ENCODE data around the gene NOVA1.

NOVA1 gene

GRCh38 chr14:26593357-26593756, 4.5 kb downstream of the NOVA1 start:
- H3K27ac ChIP-seq: no peak overlapping the region
- TF ChIP-seq CTCF (conservative IDR thresholded peaks at IDR 0.05): no peak

GRCh38 chr14:26589925-26590324, 7.9 kb downstream of the NOVA1 start:
- TF ChIP-seq CTCF (conservative IDR thresholded peaks at IDR 0.05): no peak

GRCh38 chr14:26577711-26578110, 20.1 kb downstream of the NOVA1 start:
- TF ChIP-seq CTCF (conservative IDR thresholded peaks at IDR 0.05): no peak
- no peak overlapping the region for H3K27ac ChIP-seq

More at GRCh38 chr14:26589925-26590324, 7.9 kb downstream of the NOVA1 start:
- H3K27ac ChIP-seq: no peak overlapping the region

- no peak for TF ChIP-seq CTCF (conservative IDR thresholded peaks at IDR 0.05)
- no peak overlapping the region for H3K27ac ChIP-seq
Measured at GRCh38 chr14:26554069-26554772, 43.6 kb downstream of the NOVA1 start.

- H3K27ac ChIP-seq: no peak overlapping the region
- no peak for TF ChIP-seq CTCF (conservative IDR thresholded peaks at IDR 0.05)
Measured at GRCh38 chr14:26549571-26549970, 48.3 kb downstream of the NOVA1 start.

GRCh38 chr14:26548406-26548805, 49.4 kb downstream of the NOVA1 start:
- TF ChIP-seq CTCF (conservative IDR thresholded peaks at IDR 0.05): no peak
- H3K27ac ChIP-seq: no peak overlapping the region

- TF ChIP-seq CTCF (conservative IDR thresholded peaks at IDR 0.05): no peak
- H3K27ac ChIP-seq: no peak overlapping the region
Measured at GRCh38 chr14:26538176-26538575, 59.7 kb downstream of the NOVA1 start.

Measured in VCaP (cell line).